ENCODE measurements around the gene DHRS9.

DNA sequence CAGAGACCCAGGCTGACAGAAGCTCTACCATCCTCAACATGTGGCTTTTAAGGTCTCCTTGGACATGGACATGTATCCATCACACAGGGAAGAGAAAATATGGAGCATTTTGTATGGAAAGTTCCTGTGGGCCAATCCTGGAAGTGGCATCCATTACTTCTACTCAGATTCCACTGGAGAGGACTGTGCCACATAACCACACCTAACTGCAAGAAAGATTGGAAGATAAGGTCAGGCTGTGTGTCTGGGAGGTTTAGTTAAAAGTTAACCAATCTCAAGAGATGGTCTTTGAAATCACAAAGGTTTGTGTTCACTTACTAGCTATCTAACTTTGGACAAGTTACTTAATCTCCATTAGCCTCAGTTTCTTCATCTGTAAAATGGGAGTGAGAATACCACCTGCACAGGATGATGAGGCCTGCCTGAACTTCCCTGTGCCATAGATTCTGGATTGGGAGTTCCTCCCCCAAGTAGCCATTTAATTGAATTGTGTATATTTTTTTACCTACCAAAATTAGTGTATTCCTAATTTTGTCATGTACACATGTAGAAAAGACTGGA lies 34.3 kb upstream of the DHRS9 start:
- TF ChIP-seq, protein P1, sequence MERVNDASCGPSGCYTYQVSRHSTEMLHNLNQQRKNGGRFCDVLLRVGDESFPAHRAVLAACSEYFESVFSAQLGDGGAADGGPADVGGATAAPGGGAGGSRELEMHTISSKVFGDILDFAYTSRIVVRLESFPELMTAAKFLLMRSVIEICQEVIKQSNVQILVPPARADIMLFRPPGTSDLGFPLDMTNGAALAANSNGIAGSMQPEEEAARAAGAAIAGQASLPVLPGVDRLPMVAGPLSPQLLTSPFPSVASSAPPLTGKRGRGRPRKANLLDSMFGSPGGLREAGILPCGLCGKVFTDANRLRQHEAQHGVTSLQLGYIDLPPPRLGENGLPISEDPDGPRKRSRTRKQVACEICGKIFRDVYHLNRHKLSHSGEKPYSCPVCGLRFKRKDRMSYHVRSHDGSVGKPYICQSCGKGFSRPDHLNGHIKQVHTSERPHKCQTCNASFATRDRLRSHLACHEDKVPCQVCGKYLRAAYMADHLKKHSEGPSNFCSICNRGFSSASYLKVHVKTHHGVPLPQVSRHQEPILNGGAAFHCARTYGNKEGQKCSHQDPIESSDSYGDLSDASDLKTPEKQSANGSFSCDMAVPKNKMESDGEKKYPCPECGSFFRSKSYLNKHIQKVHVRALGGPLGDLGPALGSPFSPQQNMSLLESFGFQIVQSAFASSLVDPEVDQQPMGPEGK (CRISPR knock-in tag; IDR thresholded peaks at IDR 0.05; ENCODE audit: borderline replicate concordance) = no peak
- no peak for TF ChIP-seq PPARA (CRISPR knock-in tag; IDR thresholded peaks at IDR 0.05; ENCODE audit: borderline replicate concordance)

Data from SK-N-SH treated with all-trans-retinoic acid at 6 μM for 48 hours (cell line).